GM10847 (cell line): ENCODE results near the gene TIMM17A.
A peak's percentile ranks its signal among the peaks of the same experiment; 100 is the strongest.

ENCODE experiments used
- POLR2A ChIP-seq: IDR thresholded peaks from 2 replicates; pipeline ENCODE4 v1.6.1; 2011; ENCODE audit not compliant: insufficient read length; ENCODE audit errors: extremely low read depth

TIMM17A gene

GRCh38 chr1:202002507-202002906, 47.2 kb downstream of the TIMM17A start:
- TF ChIP-seq POLR2A = no peak

DNA sequence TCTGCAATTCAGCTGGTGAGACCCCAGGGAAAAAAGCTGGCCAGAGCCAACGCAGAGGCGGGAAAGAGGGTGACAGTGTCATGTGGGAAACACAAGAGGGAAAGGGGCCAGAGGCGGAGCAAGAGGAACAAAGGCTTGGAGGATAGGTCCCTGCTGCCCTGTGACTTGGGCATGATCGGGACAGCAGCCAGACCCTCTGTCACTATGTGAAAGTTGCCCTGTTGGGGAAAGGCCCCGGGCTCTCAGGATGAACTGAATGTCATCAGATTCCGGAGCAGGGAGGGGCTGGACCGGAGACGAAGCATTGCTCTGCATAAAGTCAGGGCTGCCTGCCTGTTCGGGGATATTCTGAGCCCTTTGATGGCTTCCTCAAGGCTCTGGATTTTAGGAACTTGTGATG, 49.4 kb downstream of the TIMM17A start:
- no peak for TF ChIP-seq POLR2A

DNA sequence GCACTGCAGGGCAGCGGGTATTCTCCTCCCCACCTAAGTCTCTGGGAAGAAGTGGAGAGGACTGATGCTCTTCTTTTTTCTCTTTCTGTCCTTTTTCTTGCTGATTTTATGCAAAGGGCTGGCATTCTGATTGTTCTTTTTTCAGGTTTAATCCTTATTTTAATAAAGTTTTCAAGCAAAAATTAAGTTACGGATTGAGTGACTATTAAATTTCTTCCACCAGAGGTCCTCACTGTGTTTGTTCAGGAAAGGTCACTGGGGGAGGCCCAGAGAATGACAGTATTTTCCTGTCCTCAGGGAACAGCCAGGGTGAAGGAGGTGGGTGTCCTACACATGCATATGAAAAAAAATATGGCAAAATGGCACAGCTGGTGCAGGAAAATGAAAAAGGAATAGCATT, 50.7 kb downstream of the TIMM17A start:
- no peak for TF ChIP-seq POLR2A

GRCh38 chr1:202007304-202007703, 52.0 kb downstream of the TIMM17A start:
- TF ChIP-seq POLR2A = no peak

DNA sequence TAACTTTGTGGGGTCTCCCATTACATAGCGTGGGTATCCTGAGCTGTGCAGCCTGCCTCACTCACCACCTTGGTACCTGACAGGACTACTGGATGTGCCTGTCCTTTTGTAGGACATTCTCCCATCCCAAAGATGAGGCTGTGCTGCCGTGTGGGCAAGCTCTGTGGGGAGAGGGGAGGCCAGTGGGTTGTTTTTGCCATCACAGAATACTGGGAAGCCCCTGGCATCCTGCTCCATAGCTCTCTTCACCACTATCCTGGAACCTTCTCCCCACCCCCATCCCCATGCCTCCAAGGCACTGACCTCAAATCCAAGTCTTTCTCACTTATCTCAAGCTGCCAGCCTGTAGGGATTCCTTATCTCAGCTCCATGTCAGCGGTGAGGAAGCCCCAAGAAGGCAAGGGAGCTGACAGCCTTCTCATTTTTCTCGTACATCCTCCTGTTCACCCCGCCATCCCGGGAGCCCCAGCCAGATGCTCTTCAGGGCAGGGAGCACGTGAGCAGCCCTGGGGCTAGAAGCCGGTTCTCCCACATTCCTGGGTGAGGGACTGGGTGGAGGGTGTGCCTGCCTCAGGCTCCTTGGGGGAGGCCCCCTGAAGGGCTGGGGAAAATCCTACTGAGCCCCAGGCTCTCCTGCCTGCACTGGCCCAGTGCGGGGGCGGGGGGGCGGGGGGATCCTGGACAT, 52.6 kb downstream of the TIMM17A start:
- no peak for TF ChIP-seq POLR2A

GRCh38 chr1:202009326-202010179, 54.2 kb downstream of the TIMM17A start:
- no peak for TF ChIP-seq POLR2A

DNA sequence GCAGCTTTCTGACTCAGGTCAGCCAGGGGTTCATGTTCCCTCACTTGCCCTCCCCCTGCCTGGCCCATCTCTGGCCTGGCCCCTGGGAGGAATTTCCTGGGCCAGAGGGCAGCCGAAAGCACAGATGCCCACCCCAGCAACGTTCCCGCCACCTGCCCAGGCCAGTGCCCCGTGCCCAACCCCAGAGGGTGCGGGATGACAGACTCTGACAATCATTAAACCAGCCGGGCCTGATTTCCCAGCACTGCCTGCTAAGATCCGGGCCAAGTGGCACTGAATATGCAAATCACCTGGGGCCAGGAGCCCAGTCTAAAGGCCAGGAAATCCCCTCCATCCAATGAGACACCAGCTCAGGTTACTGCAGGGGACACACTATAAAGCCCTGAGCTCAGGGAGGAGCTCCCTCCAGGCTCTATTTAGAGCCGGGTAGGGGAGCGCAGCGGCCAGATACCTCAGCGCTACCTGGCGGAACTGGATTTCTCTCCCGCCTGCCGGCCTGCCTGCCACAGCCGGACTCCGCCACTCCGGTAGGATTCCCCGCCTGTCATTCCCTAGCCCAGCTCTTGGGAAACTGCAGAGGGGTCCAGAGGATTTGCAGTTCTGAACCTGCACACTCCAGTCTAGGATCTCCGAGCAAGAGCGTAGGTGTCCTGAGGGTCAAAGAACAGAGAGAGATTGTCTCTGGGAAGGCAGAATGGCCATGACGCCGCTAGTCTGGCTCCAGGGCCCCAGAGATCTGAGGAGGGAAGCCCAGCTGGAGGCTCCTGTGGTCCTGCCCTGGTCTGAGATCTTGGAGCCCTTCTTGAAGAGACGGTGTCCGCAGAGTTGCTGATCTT, 55.1 kb downstream of the TIMM17A start, which contains the start of gene ELF3:
Gene ELF3, plus strand, starts transcription at position 408 of the 836 bp plus-strand sequence. CDS start 550 bp downstream, outside the sequence.
- TF ChIP-seq POLR2A = peak; percentile 31

DNA sequence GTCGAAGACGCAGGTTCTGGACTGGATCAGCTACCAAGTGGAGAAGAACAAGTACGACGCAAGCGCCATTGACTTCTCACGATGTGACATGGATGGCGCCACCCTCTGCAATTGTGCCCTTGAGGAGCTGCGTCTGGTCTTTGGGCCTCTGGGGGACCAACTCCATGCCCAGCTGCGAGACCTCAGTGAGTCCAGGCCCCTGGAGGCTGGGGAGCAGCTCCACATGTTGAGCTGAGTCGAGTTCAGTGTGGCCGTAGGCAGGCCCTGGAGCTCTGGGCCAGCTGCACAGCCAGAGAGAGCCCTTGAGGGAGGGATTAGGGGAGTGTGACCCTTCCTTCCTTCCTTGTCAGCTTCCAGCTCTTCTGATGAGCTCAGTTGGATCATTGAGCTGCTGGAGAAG, 56.7 kb downstream of the TIMM17A start:
- TF ChIP-seq POLR2A = no peak

DNA sequence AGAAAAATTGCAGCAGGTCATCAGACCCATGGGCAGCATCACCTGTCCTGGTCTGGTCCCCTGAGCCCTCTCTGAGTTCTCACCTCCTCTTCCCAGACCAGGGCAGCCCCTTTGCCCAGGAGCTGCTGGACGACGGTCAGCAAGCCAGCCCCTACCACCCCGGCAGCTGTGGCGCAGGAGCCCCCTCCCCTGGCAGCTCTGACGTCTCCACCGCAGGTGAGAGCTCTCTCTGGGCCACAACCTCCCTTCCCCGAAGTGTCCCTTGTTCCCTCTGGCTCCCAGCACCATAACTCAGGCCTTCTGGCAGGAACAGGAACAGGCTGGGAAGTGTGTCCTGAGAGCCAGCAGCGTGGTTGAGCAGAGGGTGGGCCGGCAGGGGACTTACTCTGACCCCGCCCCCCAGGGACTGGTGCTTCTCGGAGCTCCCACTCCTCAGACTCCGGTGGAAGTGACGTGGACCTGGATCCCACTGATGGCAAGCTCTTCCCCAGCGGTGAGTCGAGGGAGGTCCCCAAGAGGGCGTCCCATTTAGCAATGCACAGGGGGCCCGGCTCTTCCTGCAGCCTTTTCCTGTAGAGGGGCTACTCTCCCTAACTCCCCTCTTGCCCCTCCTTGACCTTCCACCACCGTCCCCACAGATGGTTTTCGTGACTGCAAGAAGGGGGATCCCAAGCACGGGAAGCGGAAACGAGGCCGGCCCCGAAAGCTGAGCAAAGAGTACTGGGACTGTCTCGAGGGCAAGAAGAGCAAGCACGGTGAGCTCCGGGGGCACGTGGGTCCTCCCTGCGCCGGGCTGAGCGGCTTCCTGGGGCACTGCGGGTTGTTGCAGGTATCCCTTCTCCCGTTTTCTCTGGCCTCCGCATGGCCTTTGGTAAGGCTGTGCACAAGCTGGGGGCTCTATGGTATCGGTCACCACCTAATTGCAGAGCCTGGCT, 57.5 kb downstream of the TIMM17A start:
- no peak for TF ChIP-seq POLR2A

- no peak for TF ChIP-seq POLR2A
Measured at GRCh38 chr1:202013603-202014002, 58.3 kb downstream of the TIMM17A start.

DNA sequence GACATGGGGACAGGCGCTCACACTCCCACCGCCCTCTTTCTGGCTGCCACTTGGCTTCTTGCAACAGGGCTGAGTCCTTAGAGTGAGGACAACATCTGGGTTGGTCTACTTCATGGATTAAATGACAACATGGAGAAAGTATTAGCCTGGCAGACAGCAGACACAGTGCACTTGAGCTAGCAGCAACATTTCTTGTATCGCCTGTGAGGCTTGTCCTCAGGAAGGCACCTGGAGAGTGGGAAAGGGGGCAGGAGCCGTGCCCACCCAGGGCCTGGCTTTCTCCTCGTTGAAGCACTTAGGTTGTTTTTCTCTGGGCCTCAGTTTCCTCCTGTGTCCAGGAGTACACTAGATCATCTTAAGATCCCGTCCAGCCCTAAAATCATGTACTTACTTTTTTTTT, 58.8 kb downstream of the TIMM17A start:
- no peak for TF ChIP-seq POLR2A

DNA sequence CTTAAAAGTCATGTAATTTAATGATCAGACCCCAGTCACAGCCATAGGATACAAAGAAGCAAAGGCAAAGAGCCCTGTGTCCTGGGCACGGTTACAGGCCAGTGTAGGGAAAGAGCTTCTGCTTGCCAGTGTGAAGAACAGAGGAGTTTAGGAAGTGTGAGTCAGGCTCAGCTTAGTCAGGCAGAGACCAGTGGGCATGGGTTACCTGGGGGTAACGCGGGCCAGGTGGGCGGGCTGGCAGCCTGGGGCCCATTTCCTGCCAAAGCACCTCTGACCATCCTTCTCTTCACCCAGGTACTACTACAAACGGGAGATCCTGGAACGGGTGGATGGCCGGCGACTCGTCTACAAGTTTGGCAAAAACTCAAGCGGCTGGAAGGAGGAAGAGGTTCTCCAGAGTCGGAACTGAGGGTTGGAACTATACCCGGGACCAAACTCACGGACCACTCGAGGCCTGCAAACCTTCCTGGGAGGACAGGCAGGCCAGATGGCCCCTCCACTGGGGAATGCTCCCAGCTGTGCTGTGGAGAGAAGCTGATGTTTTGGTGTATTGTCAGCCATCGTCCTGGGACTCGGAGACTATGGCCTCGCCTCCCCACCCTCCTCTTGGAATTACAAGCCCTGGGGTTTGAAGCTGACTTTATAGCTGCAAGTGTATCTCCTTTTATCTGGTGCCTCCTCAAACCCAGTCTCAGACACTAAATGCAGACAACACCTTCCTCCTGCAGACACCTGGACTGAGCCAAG, 59.8 kb downstream of the TIMM17A start:
- no peak for TF ChIP-seq POLR2A

DNA sequence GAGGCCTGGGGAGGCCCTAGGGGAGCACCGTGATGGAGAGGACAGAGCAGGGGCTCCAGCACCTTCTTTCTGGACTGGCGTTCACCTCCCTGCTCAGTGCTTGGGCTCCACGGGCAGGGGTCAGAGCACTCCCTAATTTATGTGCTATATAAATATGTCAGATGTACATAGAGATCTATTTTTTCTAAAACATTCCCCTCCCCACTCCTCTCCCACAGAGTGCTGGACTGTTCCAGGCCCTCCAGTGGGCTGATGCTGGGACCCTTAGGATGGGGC, 60.3 kb downstream of the TIMM17A start:
- no peak for TF ChIP-seq POLR2A
